H1 (cell line): ENCODE results near the gene CSNK1G3. TPM values are rescaled to one million over a fixed set of nuclear protein-coding genes. Genes with fewer than 3 reads are reported as not detected.

Experiments used
- CTCF ChIA-PET: fragments of 300-600 bp; sonication (Branson Sonifier 250); formaldehyde crosslinking; loops from one replicate; lab custom pipeline; 2021; ENCODE audit not compliant: partially characterized antibody; lab: Charles Lee
- POLR2A ChIA-PET: fragments of 300-600 bp; sonication (Branson Sonifier 250); formaldehyde crosslinking; loops from one replicate; lab custom pipeline; 2021; ENCODE audit warnings: inconsistent platforms; ENCODE audit not compliant: partially characterized antibody; lab: Charles Lee
- DNase-seq, 2 experiments: peaks; one replicate each; pipeline versions ENCODE4 v3.0.0 to v3.0.0-alpha.2; 2010 to 2022; ENCODE audit warnings: low spot score in 2 of 2, low read depth in 1 of 2, mixed read lengths in 1 of 2
- FAIRE-seq: peaks from 2 replicates; lab custom pipeline; 2011; peaks lifted over from hg19 to GRCh38; lab: Jason Lieb, UNC
- H2AFZ ChIP-seq: 2 replicates; pipeline ENCODE4 v1.8.1; 2012; ENCODE audit warnings: low read length, inconsistent platforms
- H2AK5ac ChIP-seq: 2 replicates; pipeline ENCODE4 v1.6.1; 2013; ENCODE audit warnings: low read depth, low read length
- H2BK120ac ChIP-seq: replicated peaks from 2 replicates; pipeline ENCODE3; 2013; ENCODE audit warnings: low read depth, low read length, inconsistent platforms
- H2BK12ac ChIP-seq: 2 replicates; pipeline ENCODE4 v1.6.1; 2013; ENCODE audit warnings: low read depth, low read length
- H2BK15ac ChIP-seq: 2 replicates; pipeline ENCODE4 v1.6.1; 2013; ENCODE audit warnings: low read length
- H2BK20ac ChIP-seq: 2 replicates; pipeline ENCODE4 v1.6.1; 2013; ENCODE audit warnings: low read length
- H2BK5ac ChIP-seq: 2 replicates; pipeline ENCODE4 v1.6.1; 2013; ENCODE audit warnings: low read depth, low read length
- H3K14ac ChIP-seq: 2 replicates; pipeline ENCODE4 v1.6.1; 2013; ENCODE audit warnings: inconsistent platforms; ENCODE audit not compliant: insufficient read length
- H3K18ac ChIP-seq: 2 replicates; pipeline ENCODE4 v1.6.1; 2013; ENCODE audit warnings: low read length; ENCODE audit errors: extremely low read depth
- H3K23ac ChIP-seq: 2 replicates; pipeline ENCODE4 v1.6.1; 2013; ENCODE audit warnings: inconsistent platforms; ENCODE audit not compliant: insufficient read length
- H3K23me2 ChIP-seq: 2 replicates; pipeline ENCODE4 v1.6.1; 2013; ENCODE audit warnings: low read depth, low read length
- H3K27ac ChIP-seq: 2 replicates; pipeline ENCODE4 v1.6.1; 2011; ENCODE audit warnings: low read depth, low read length, inconsistent platforms
- H3K27me3 ChIP-seq, 4 experiments: replicated peaks in 1 of 4; 1 replicate in 1 of 4; 2 replicates in 3 of 4; pipeline versions ENCODE4 v1.6.1 to v1.8.1; 2011 to 2013; ENCODE audit warnings: low read length in 3 of 4, mild to moderate bottlenecking in 3 of 4, inconsistent platforms in 2 of 4, mixed read lengths in 2 of 4, moderate library complexity in 1 of 4; ENCODE audit not compliant: control insufficient read depth in 3 of 4, insufficient read depth in 3 of 4; ENCODE audit errors: extremely low read depth in 1 of 4
- H3K36me3 ChIP-seq, 4 experiments: 2 replicates each; pipeline versions ENCODE4 v1.6.1 to v1.8.1; 2011 to 2013; ENCODE audit warnings: mild to moderate bottlenecking in 4 of 4, low read length in 3 of 4, moderate library complexity in 2 of 4, control low read depth in 1 of 4, inconsistent platforms in 1 of 4; ENCODE audit not compliant: insufficient read depth in 4 of 4, control insufficient read depth in 2 of 4
- H3K4ac ChIP-seq: replicated peaks from 2 replicates; pipeline ENCODE3; 2013; ENCODE audit warnings: low read length, low read depth, mixed read lengths, inconsistent platforms; ENCODE audit not compliant: insufficient read length
- H3K4me1 ChIP-seq, 4 experiments: replicated peaks in 1 of 4; 1 replicate in 1 of 4; 2 replicates in 3 of 4; pipeline versions ENCODE4 v1.6.1 to v1.8.1; 2011 to 2013; ENCODE audit warnings: low read length in 3 of 4, inconsistent platforms in 2 of 4, mixed read lengths in 1 of 4; ENCODE audit not compliant: insufficient read depth in 4 of 4, control insufficient read depth in 3 of 4
- H3K4me2 ChIP-seq, 2 experiments: 2 replicates each; pipeline versions ENCODE4 v1.6.1 to v1.8.1; 2011 to 2013; ENCODE audit warnings: low read depth in 2 of 2, low read length in 2 of 2, control low read depth in 1 of 2, inconsistent platforms in 1 of 2, mild to moderate bottlenecking in 1 of 2; ENCODE audit not compliant: insufficient read depth in 1 of 2
- H3K4me3 ChIP-seq, 4 experiments: fragments of 200-600, 300-600 bp in 1 of 4; sonication (generic), shearing (Covaris generic), sonication (Bioruptor Twin) in 1 of 4; 2 replicates each; pipeline versions ENCODE4 v1.5.1 to v1.8.1; 2011 to 2016; ENCODE audit warnings: low read length in 4 of 4, low read depth in 3 of 4, control low read depth in 2 of 4, inconsistent platforms in 2 of 4, mild to moderate bottlenecking in 2 of 4, mixed read lengths in 1 of 4, moderate library complexity in 1 of 4; ENCODE audit not compliant: insufficient read depth in 2 of 4; ENCODE audit errors: extremely low read depth in 1 of 4
- H3K56ac ChIP-seq: replicated peaks from 2 replicates; pipeline ENCODE3; 2013; ENCODE audit warnings: low read depth, mild to moderate bottlenecking, mixed read lengths, low read length, inconsistent platforms; ENCODE audit not compliant: insufficient read length
- H3K79me1 ChIP-seq: 2 replicates; pipeline ENCODE4 v1.6.1; 2013; ENCODE audit warnings: low read depth, low read length, control low read depth
- H3K79me2 ChIP-seq, 2 experiments: 2 replicates each; pipeline versions ENCODE4 v1.6.1 to v1.8.1; 2012 to 2013; ENCODE audit warnings: low read length in 2 of 2, mild to moderate bottlenecking in 2 of 2, inconsistent platforms in 1 of 2; ENCODE audit not compliant: insufficient read depth in 2 of 2, control insufficient read depth in 1 of 2
- H3K9ac ChIP-seq, 4 experiments: replicated peaks in 1 of 4; 1 replicate in 1 of 4; 2 replicates in 3 of 4; pipeline versions ENCODE4 v1.6.1 to v1.8.1; 2011 to 2013; ENCODE audit warnings: low read depth in 3 of 4, low read length in 3 of 4, control low read depth in 2 of 4, mild to moderate bottlenecking in 2 of 4, moderate library complexity in 2 of 4, inconsistent platforms in 1 of 4; ENCODE audit errors: extremely low read depth in 1 of 4
- H3K9me3 ChIP-seq, 2 experiments: 2 replicates each; pipeline versions ENCODE4 v1.6.1 to v1.8.1; 2012 to 2013; ENCODE audit warnings: mild to moderate bottlenecking in 2 of 2, moderate library complexity in 2 of 2, control low read depth in 1 of 2, inconsistent platforms in 1 of 2, low read depth in 1 of 2, low read length in 1 of 2, mixed read lengths in 1 of 2; ENCODE audit not compliant: insufficient read depth in 2 of 2
- H4K20me1 ChIP-seq, 2 experiments: replicated peaks in 1 of 2; 2 replicates each; pipeline versions ENCODE3 to v1.8.1; 2011 to 2013; ENCODE audit warnings: inconsistent platforms in 2 of 2, low read length in 2 of 2, mild to moderate bottlenecking in 1 of 2; ENCODE audit not compliant: insufficient read depth in 2 of 2, control insufficient read depth in 1 of 2
- H4K5ac ChIP-seq: 2 replicates; pipeline ENCODE4 v1.6.1; 2013; ENCODE audit warnings: low read length, low read depth, mixed read lengths, inconsistent platforms; ENCODE audit not compliant: insufficient read length
- H4K8ac ChIP-seq: 2 replicates; pipeline ENCODE4 v1.8.0; 2013; ENCODE audit warnings: mild to moderate bottlenecking, moderate library complexity, low read length, inconsistent platforms; ENCODE audit not compliant: insufficient read depth; ENCODE audit errors: extremely low read depth
- H4K91ac ChIP-seq: replicated peaks from 2 replicates; pipeline ENCODE3; 2013; ENCODE audit warnings: low read length, mixed read lengths, inconsistent platforms; ENCODE audit not compliant: insufficient read length
- CBX5 ChIP-seq: fragments of 300-800, 300-1000 bp; sonication (generic); IDR thresholded peaks from 2 replicates; pipeline ENCODE4 v1.7.1; 2016; ENCODE audit warnings: antibody characterized with exemption, low read length, low read depth
- CTBP2 ChIP-seq: IDR thresholded peaks from 2 replicates; pipeline ENCODE4 v1.7.0; 2011; ENCODE audit warnings: borderline replicate concordance, mild to moderate bottlenecking, moderate library complexity, mixed read lengths, low read length; ENCODE audit not compliant: insufficient read depth, insufficient read length
- E2F6 ChIP-seq: IDR thresholded peaks from 2 replicates; pipeline ENCODE4 v1.6.1; 2012; ENCODE audit warnings: inconsistent platforms
- EZH2 ChIP-seq: fragments of 200-600 bp; sonication (generic); IDR thresholded peaks from 2 replicates; pipeline ENCODE4 v1.7.1; 2012; ENCODE audit warnings: low read depth, mild to moderate bottlenecking, moderate library complexity, low read length, inconsistent platforms; ENCODE audit not compliant: severe bottlenecking
- KDM1A ChIP-seq: fragments of 200-600, 300-600 bp; sonication (generic); IDR thresholded peaks from 2 replicates; pipeline ENCODE4 v1.7.1; 2016; ENCODE audit warnings: mild to moderate bottlenecking, low read length, borderline replicate concordance
- NRF1 ChIP-seq: IDR thresholded peaks from 2 replicates; pipeline ENCODE4 v1.6.1; 2011; ENCODE audit warnings: mild to moderate bottlenecking, low read depth, low read length, improper control_type of control experiment
- RBBP5 ChIP-seq: IDR thresholded peaks from 2 replicates; pipeline ENCODE4 v1.7.1; 2012; ENCODE audit warnings: low read depth, mild to moderate bottlenecking, inconsistent platforms, low read length, moderate library complexity, borderline replicate concordance
- RXRA ChIP-seq: IDR thresholded peaks from 2 replicates; pipeline ENCODE4 v1.6.1; 2011; ENCODE audit warnings: low read depth, mild to moderate bottlenecking, low read length, moderate library complexity; ENCODE audit not compliant: insufficient read depth
- SIX5 ChIP-seq: IDR thresholded peaks from 2 replicates; pipeline ENCODE4 v1.6.1; 2011; ENCODE audit warnings: mild to moderate bottlenecking, low read depth, low read length
- SP4 ChIP-seq: IDR thresholded peaks from 2 replicates; pipeline ENCODE4 v1.6.1; 2012; ENCODE audit warnings: low read length, inconsistent platforms
- SRF ChIP-seq: IDR thresholded peaks from 2 replicates; pipeline ENCODE4 v1.6.1; 2011; ENCODE audit warnings: mild to moderate bottlenecking, low read depth, low read length, moderate library complexity
- ZNF274 ChIP-seq: IDR thresholded peaks from 2 replicates; pipeline ENCODE4 v1.7.0; 2012; ENCODE audit warnings: low read length, borderline replicate concordance; ENCODE audit errors: extremely low read depth
- WGBS, 2 experiments: shearing (Covaris generic) in 1 of 2; methylation state at CpG; one replicate each; pipeline versions ENCODE4 v1.1.6 to v1.1.7; 2013 to 2015; ENCODE audit warnings: low lambda C conversion rate in 2 of 2, mixed read lengths in 2 of 2, inconsistent platforms in 1 of 2, low coverage in 1 of 2, missing lambda C conversion rate in 1 of 2; ENCODE audit not compliant: insufficient replicate concordance in 2 of 2, insufficient coverage in 1 of 2, insufficient read length in 1 of 2; ENCODE audit errors: extremely low coverage in 1 of 2, missing lambda C conversion rate in 1 of 2; 5-methylcytosine and 5-hydroxymethylcytosine counted together
- polyA plus RNA-seq, 7 experiments: library from polyadenylated mRNA; depleted of rRNA in 3 of 7; stranded (reverse) in 5 of 7; unstranded in 2 of 7; fragments of >200 nt in 5 of 7; fragments of 200-250 nt in 2 of 7; gene quantifications; 1 replicate in 5 of 7; 2 replicates in 1 of 7; 4 replicates in 1 of 7; pipeline versions ENCODE4 v1.2.1 to v1.2.3, GENCODE V29; 2011 to 2013; ENCODE audit warnings: missing spikeins in 2 of 7, mixed read lengths in 2 of 7
- total RNA-seq: library from RNA; stranded (reverse); fragmentation: NEBNext Ultra II Directional; extraction: Animal tissue kit (Norgen Biotek cat#: 25700); gene quantifications from 2 replicates; pipeline ENCODE4 v1.2.1, GENCODE V29; 2021

Gene CSNK1G3
- total and polyA plus RNA-seq, 2 of the 8 experiments (the other 6 are each of a cell fraction or from before 2014, with no cell fraction given): 10.6 to 58.9 TPM

GRCh38 chr5:123558762-123559433 lies 46.9 kb downstream of the CSNK1G3 start:
- Histone ChIP-seq H4K20me1 (peaks cover 0 to 2% of the 10 kb centered on the region in 2 experiments), H3K23ac (no peak overlapping the region), H2BK20ac (no peak overlapping the region), H2BK5ac (no peak overlapping the region), H3K36me3 (no peaks in the 10 kb centered on the region), H3K18ac (no peak overlapping the region), H2AFZ (no peak overlapping the region), H2BK15ac (no peak overlapping the region), H3K56ac (no peak overlapping the region), H4K91ac (no peak overlapping the region), H3K23me2 (no peaks in the 10 kb centered on the region), H4K8ac (no peak overlapping the region), H2AK5ac (no peak overlapping the region), H3K4ac (no peak overlapping the region), H2BK12ac (no peak overlapping the region), H3K4me3 (peak overlapping the region in 1 of 4 experiments; percentile 4; a peak in 1 of 8 replicates), H3K9ac (no peak overlapping the region), H2BK120ac (no peak overlapping the region), H3K79me1 (0 out of 2 replicates have a peak, but pooled peaks cover 2% of the 10 kb centered on the region), H3K27me3 (no peaks in the 10 kb centered on the region), H3K14ac (no peak overlapping the region), H3K9me3 (no peaks in the 10 kb centered on the region), H4K5ac (no peak overlapping the region), H3K4me1 (peaks cover 0 to 2% (median 0%) of the 10 kb centered on the region in 4 experiments; a peak in 1 of 7 replicates), H3K79me2 (peaks cover 0 to 23% of the 10 kb centered on the region in 2 experiments; a peak in 1 of 4 replicates), H3K4me2 (peak overlapping the region in 1 of 2 experiments; percentile 7; a peak in 2 of 4 replicates), H3K27ac (no peak overlapping the region)
- whole genome bisulfite sequencing, 2 experiments: 92% methylated on average over 5 of the region's 5 CpGs; no CpG with 5 or more reads in 1 of the 2 experiments
- FAIRE-seq: no peak
- no peak for DNase-seq
- ChIA-PET CTCF (no interaction called here), POLR2A (interaction anchor here (1.1 kb wide), 1 partner anchor 1422 kb away, joined by 3 read pairs; no protein-coding TSS in a partner anchor)
- no peak for TF ChIP-seq KDM1A
- TF ChIP-seq ZNF274: no peak
- no peak for TF ChIP-seq CBX5
- no peak for TF ChIP-seq NRF1
- TF ChIP-seq E2F6: no peak
- no peak for TF ChIP-seq CTBP2
- TF ChIP-seq SIX5: no peak
- TF ChIP-seq SP4: no peak
- no peak for TF ChIP-seq RXRA
- no peak for TF ChIP-seq EZH2
- no peak for TF ChIP-seq SRF
- TF ChIP-seq RBBP5: no peak
